IMR-90 (cell line): ENCODE data around the gene CPEB1. TPM values are rescaled to one million over a fixed set of nuclear protein-coding genes. Genes with fewer than 3 reads are reported as not detected.

Experiments
- ATAC-seq: fragments of 200-7000 bp; cut with Tn5 transposase; 2 replicates; pipeline ENCODE4 v1.9.1; 2020; ENCODE audit warnings: low read depth, mild to moderate bottlenecking, moderate library complexity
- BruUV-seq: library from RNA; stranded (reverse); fragments of 400-500 nt; replicated peaks from 2 replicates; lab custom pipeline; 2021; lab: Mats Ljungman, UMichigan
- CTCF ChIA-PET: fragments of 300-600 bp; formaldehyde crosslinking; extraction: SDS; loops from one replicate; lab custom pipeline; 2021; ENCODE audit warnings: antibody characterized with exemption; lab: Yijun Ruan, JAX
- POLR2A ChIA-PET: fragments of 300-600 bp; sonication (Branson Sonifier 250); formaldehyde crosslinking; loops from one replicate; lab custom pipeline; 2022; ENCODE audit warnings: antibody characterized with exemption; ENCODE audit not compliant: unreplicated experiment; lab: Charles Lee
- DNase-seq: peaks from one replicate; pipeline ENCODE4 v3.0.0; 2013
- H2AFZ ChIP-seq: replicated peaks from 2 replicates; pipeline ENCODE3; 2013; ENCODE audit warnings: low read length, mild to moderate bottlenecking; ENCODE audit not compliant: poor library complexity
- H2AK5ac ChIP-seq: 2 replicates; pipeline ENCODE4 v1.6.1; 2013; ENCODE audit warnings: low read depth, low read length, inconsistent platforms
- H2AK9ac ChIP-seq: replicated peaks from 2 replicates; pipeline ENCODE3; 2013; ENCODE audit warnings: mild to moderate bottlenecking, low read depth, low read length, moderate library complexity; ENCODE audit not compliant: poor library complexity
- H2BK120ac ChIP-seq: 2 replicates; pipeline ENCODE4 v1.6.1; 2013; ENCODE audit warnings: low read depth, low read length, inconsistent platforms
- H2BK15ac ChIP-seq: 3 replicates; pipeline ENCODE4 v1.6.1; 2013; ENCODE audit warnings: low read depth, low read length, inconsistent platforms
- H2BK20ac ChIP-seq: 2 replicates; pipeline ENCODE4 v1.6.1; 2013; ENCODE audit warnings: low read depth, mild to moderate bottlenecking, inconsistent platforms, low read length, moderate library complexity
- H2BK5ac ChIP-seq: 2 replicates; pipeline ENCODE4 v1.6.1; 2013; ENCODE audit warnings: mild to moderate bottlenecking, low read depth, low read length, inconsistent platforms; ENCODE audit not compliant: poor library complexity, severe bottlenecking
- H3K14ac ChIP-seq: replicated peaks from 2 replicates; pipeline ENCODE4 v1.6.1; 2013; ENCODE audit warnings: low read depth, low read length, inconsistent platforms
- H3K18ac ChIP-seq: 2 replicates; pipeline ENCODE4 v1.6.1; 2013; ENCODE audit warnings: low read depth, low read length, control low read depth
- H3K23ac ChIP-seq: 2 replicates; pipeline ENCODE4 v1.6.1; 2013; ENCODE audit warnings: low read depth, low read length, inconsistent platforms
- H3K27ac ChIP-seq: 2 replicates; pipeline ENCODE4 v1.5.1; 2013; ENCODE audit warnings: mild to moderate bottlenecking, control low read depth, low read length; ENCODE audit not compliant: insufficient read depth
- H3K27me3 ChIP-seq: 2 replicates; pipeline ENCODE4 v1.6.1; 2013; ENCODE audit warnings: low read length; ENCODE audit not compliant: control insufficient read depth, insufficient read depth
- H3K36me3 ChIP-seq: 2 replicates; pipeline ENCODE4 v1.6.1; 2013; ENCODE audit warnings: low read length, mixed read lengths; ENCODE audit not compliant: control insufficient read depth, insufficient read depth
- H3K4ac ChIP-seq: 2 replicates; pipeline ENCODE4 v1.6.1; 2013; ENCODE audit warnings: low read depth, low read length, inconsistent platforms
- H3K4me1 ChIP-seq: 2 replicates; pipeline ENCODE4 v1.6.1; 2013; ENCODE audit warnings: low read length, mixed read lengths; ENCODE audit not compliant: control insufficient read depth, insufficient read depth
- H3K4me2 ChIP-seq: 2 replicates; pipeline ENCODE4 v1.6.1; 2013; ENCODE audit warnings: low read depth, mild to moderate bottlenecking, control low read depth, low read length, moderate library complexity
- H3K4me3 ChIP-seq: 2 replicates; pipeline ENCODE4 v1.5.1; 2013; ENCODE audit warnings: low read depth, mild to moderate bottlenecking, control low read depth, low read length, moderate library complexity; ENCODE audit not compliant: insufficient read depth
- H3K56ac ChIP-seq: 2 replicates; pipeline ENCODE4 v1.6.1; 2013; ENCODE audit warnings: low read length, inconsistent platforms; ENCODE audit not compliant: insufficient read depth; ENCODE audit errors: extremely low read depth
- H3K79me1 ChIP-seq, 2 experiments: 2 replicates each; pipeline ENCODE4 v1.6.1; 2013; ENCODE audit warnings: low read length in 2 of 2, inconsistent platforms in 1 of 2, low read depth in 1 of 2
- H3K9ac ChIP-seq: 2 replicates; pipeline ENCODE4 v1.6.1; 2013; ENCODE audit warnings: low read depth, low read length, control low read depth
- H3K9me1 ChIP-seq: 2 replicates; pipeline ENCODE4 v1.6.1; 2013; ENCODE audit warnings: low read length, inconsistent platforms; ENCODE audit not compliant: insufficient read depth
- H3K9me3 ChIP-seq: 2 replicates; pipeline ENCODE4 v1.6.1; 2013; ENCODE audit warnings: low read length; ENCODE audit not compliant: control insufficient read depth, insufficient read depth
- H4K20me1 ChIP-seq: 2 replicates; pipeline ENCODE4 v1.6.1; 2013; ENCODE audit warnings: low read length, inconsistent platforms; ENCODE audit not compliant: insufficient read depth
- H4K5ac ChIP-seq: 2 replicates; pipeline ENCODE4 v1.6.1; 2013; ENCODE audit warnings: mild to moderate bottlenecking, low read depth, low read length, control low read depth
- H4K8ac ChIP-seq, 2 experiments: 2 replicates each; pipeline ENCODE4 v1.6.1; 2013; ENCODE audit warnings: low read depth in 2 of 2, low read length in 2 of 2, control low read depth in 1 of 2, inconsistent platforms in 1 of 2
- H4K91ac ChIP-seq: 2 replicates; pipeline ENCODE4 v1.6.1; 2013; ENCODE audit warnings: low read depth, low read length, inconsistent platforms; ENCODE audit not compliant: insufficient read depth
- BHLHE40 ChIP-seq: fragments of 150-350 bp; IDR thresholded peaks from 2 replicates; pipeline ENCODE4 v1.6.1; 2016; ENCODE audit warnings: mild to moderate bottlenecking, low read depth, low read length
- CHD1 ChIP-seq: IDR thresholded peaks from 2 replicates; pipeline ENCODE4 v1.6.1; 2012; ENCODE audit warnings: low read depth, low read length, improper control_type of control experiment
- CTCF ChIP-seq: conservative IDR thresholded peaks from 2 replicates; pipeline ENCODE4 v1.5.1; 2012; ENCODE audit warnings: mild to moderate bottlenecking, low read depth, low read length, improper control_type of control experiment
- ELK1 ChIP-seq: fragments of 150-350 bp; IDR thresholded peaks from 2 replicates; pipeline ENCODE4 v1.6.1; 2016; ENCODE audit warnings: low read depth, mild to moderate bottlenecking, low read length, moderate library complexity, borderline replicate concordance
- FOS ChIP-seq: fragments of 150-350 bp; IDR thresholded peaks from 2 replicates; pipeline ENCODE4 v1.6.1; 2016; ENCODE audit warnings: low read depth, low read length
- MAFK ChIP-seq: IDR thresholded peaks from 2 replicates; pipeline ENCODE4 v1.6.1; 2012; ENCODE audit warnings: low read depth, low read length, improper control_type of control experiment
- MAZ ChIP-seq: IDR thresholded peaks from 2 replicates; pipeline ENCODE4 v1.6.1; 2012; ENCODE audit warnings: low read depth, mild to moderate bottlenecking, low read length, improper control_type of control experiment, moderate library complexity, borderline replicate concordance
- MXI1 ChIP-seq: IDR thresholded peaks from 2 replicates; pipeline ENCODE4 v1.6.1; 2012; ENCODE audit warnings: low read depth, mild to moderate bottlenecking, low read length, moderate library complexity, borderline replicate concordance
- NFE2L2 ChIP-seq: fragments of 150-350 bp; IDR thresholded peaks from 2 replicates; pipeline ENCODE4 v1.6.1; 2016; ENCODE audit warnings: low read depth, mild to moderate bottlenecking, low read length
- POLR2A ChIP-seq: IDR thresholded peaks from 2 replicates; pipeline ENCODE4 v1.6.1; 2012; ENCODE audit warnings: mild to moderate bottlenecking, low read depth, low read length
- RAD21 ChIP-seq: IDR thresholded peaks from 2 replicates; pipeline ENCODE4 v1.6.1; 2012; ENCODE audit warnings: low read length, improper control_type of control experiment
- RCOR1 ChIP-seq: IDR thresholded peaks from 2 replicates; pipeline ENCODE4 v1.6.1; 2012; ENCODE audit warnings: mild to moderate bottlenecking, low read length, improper control_type of control experiment; ENCODE audit not compliant: insufficient replicate concordance
- RFX5 ChIP-seq: IDR thresholded peaks from 2 replicates; pipeline ENCODE4 v1.8.0; 2012; ENCODE audit warnings: low read depth, mild to moderate bottlenecking, low read length, moderate library complexity
- SMC3 ChIP-seq: fragments of 150-350 bp; IDR thresholded peaks from 2 replicates; pipeline ENCODE4 v1.6.1; 2016; ENCODE audit warnings: low read depth, mild to moderate bottlenecking, antibody characterized with exemption, low read length, moderate library complexity
- WGBS, 2 experiments: methylation state at CpG; one replicate each; pipeline versions ENCODE4 v1.1.5 to v1.1.7; 2013; ENCODE audit warnings: missing lambda C conversion rate in 2 of 2; ENCODE audit not compliant: insufficient read length in 1 of 2; ENCODE audit errors: extremely low coverage in 2 of 2; 5-methylcytosine and 5-hydroxymethylcytosine counted together
- dilution Hi-C: fragments of 300-500 bp; cut with HindIII; formaldehyde crosslinking; loops from one replicate; pipeline ENCODE4 v1.14.3; 2018; ENCODE audit warnings: low sequenced_read_pairs; ENCODE audit not compliant: unreplicated experiment
- in situ Hi-C: fragments of 300-500 bp; cut with MboI; formaldehyde crosslinking; loops from 3 replicates; pipeline ENCODE4 v1.14.3; 2019; ENCODE audit warnings: low sequenced_read_pairs, inconsistent platforms, mixed read lengths
- intact Hi-C: fragments of 100-400 bp; cut with micrococcal nuclease; formaldehyde crosslinking; loops from 2 replicates; pipeline ENCODE4 v1.10.0; 2022
- polyA plus RNA-seq, 3 experiments: library from polyadenylated mRNA; depleted of rRNA; stranded (reverse); fragments of >200 nt; gene quantifications; 2 replicates each; pipeline ENCODE4 v1.2.3, GENCODE V29; 2012; ENCODE audit warnings: low replicate concordance in 1 of 3
- total RNA-seq: library from RNA; depleted of rRNA; stranded (reverse); fragments of >200 nt; gene quantifications from 2 replicates; pipeline ENCODE4 v1.2.3, GENCODE V29; 2012
- TF ChIP-seq, protein P1 (sequence below): fragments of 150-350 bp; IDR thresholded peaks from 2 replicates; pipeline ENCODE4 v1.6.1; 2017; ENCODE audit warnings: mild to moderate bottlenecking, antibody characterized with exemption, low read length, low read depth

CPEB1 gene
- total and polyA plus RNA-seq, 2 of the 4 experiments (the other 2 are of a cell fraction): 8.9 to 12.5 TPM

DNA sequence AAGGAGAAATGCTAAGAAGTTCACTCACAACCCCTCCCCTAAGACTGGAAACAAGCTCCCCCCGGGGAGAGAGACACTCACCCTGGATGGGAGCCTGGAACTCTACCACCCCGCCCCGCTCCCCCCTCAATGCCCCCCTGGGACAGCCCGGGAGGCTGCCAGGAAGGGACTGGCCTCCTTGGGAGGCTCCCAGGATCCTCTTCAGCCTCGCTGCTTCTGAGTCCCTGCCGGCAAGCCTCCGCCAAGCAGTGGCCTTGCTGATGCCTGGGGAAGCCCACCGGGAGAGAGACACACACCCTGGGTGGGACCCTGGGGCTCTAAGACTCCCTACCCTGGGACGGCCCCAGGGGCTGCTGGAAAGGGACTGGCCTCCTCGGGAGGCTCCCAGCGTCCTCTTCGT lies 33.4 kb downstream of the CPEB1 start:
- WGBS, 2 experiments: 57% methylated on average over 3 of the region's 12 CpGs; no CpG with 5 or more reads in 1 of the 2 experiments
- no peak overlapping the region for H2BK120ac ChIP-seq
- intact Hi-C loops: no loop called here
- in situ Hi-C loops: no loop called here
- no peak overlapping the region for H3K4me3 ChIP-seq
- no peaks in the 10 kb centered on the region for H3K9me3 ChIP-seq
- BruUV-seq: no TSS peak
- no peak for ATAC-seq
- H3K4me2 ChIP-seq: no peak overlapping the region
- H3K9ac ChIP-seq: no peak overlapping the region
- DNase-seq: no peak
- H4K8ac ChIP-seq: no peak overlapping the region
- H3K56ac ChIP-seq: no peak overlapping the region
- no peak overlapping the region for H2AFZ ChIP-seq
- H2BK5ac ChIP-seq: no peak overlapping the region
- no peaks in the 10 kb centered on the region for H3K4me1 ChIP-seq
- TF ChIP-seq ELK1 (no peak), FOS (no peak), MAZ (no peak), BHLHE40 (no peak), MAFK (no peak), CHD1 (no peak), RFX5 (no peak), NFE2L2 (no peak), SMC3 (no peak), RCOR1 (no peak), POLR2A (no peak), MXI1 (no peak), RAD21 (no peak), CTCF (no peak)
- TF ChIP-seq, protein P1, sequence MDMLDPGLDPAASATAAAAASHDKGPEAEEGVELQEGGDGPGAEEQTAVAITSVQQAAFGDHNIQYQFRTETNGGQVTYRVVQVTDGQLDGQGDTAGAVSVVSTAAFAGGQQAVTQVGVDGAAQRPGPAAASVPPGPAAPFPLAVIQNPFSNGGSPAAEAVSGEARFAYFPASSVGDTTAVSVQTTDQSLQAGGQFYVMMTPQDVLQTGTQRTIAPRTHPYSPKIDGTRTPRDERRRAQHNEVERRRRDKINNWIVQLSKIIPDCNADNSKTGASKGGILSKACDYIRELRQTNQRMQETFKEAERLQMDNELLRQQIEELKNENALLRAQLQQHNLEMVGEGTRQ: no peak
- POLR2A ChIA-PET: no interaction called here
- H2BK20ac ChIP-seq: no peak overlapping the region
- no peak overlapping the region for H2AK9ac ChIP-seq
- H4K20me1 ChIP-seq: no peaks in the 10 kb centered on the region
- H3K18ac ChIP-seq: no peak overlapping the region
- peaks cover 1% of the 10 kb centered on the region; the same call in 1 of the 2 replicates for H3K27me3 ChIP-seq
- no peaks in the 10 kb centered on the region for H3K79me1 ChIP-seq
- dilution Hi-C loops: no loop called here
- no peak overlapping the region for H2BK15ac ChIP-seq
- H2AK5ac ChIP-seq: no peak overlapping the region
- no peak overlapping the region for H3K27ac ChIP-seq
- H4K5ac ChIP-seq: no peak overlapping the region
- H3K9me1 ChIP-seq: no peaks in the 10 kb centered on the region
- H3K23ac ChIP-seq: no peak overlapping the region
- H3K4ac ChIP-seq: no peak overlapping the region
- no peak overlapping the region for H3K14ac ChIP-seq
- no peak overlapping the region for H4K91ac ChIP-seq
- no peaks in the 10 kb centered on the region for H3K36me3 ChIP-seq
- CTCF ChIA-PET: no interaction called here
